Liver (tissue), 9 donors: ENCODE measurements around the gene HIBADH. TPM values are rescaled to one million over a fixed set of nuclear protein-coding genes. Genes with fewer than 3 reads are reported as not detected.

Experiments
- DNase-seq: peaks from one replicate; pipeline ENCODE4 v3.0.0-alpha.2; 2017; ENCODE audit warnings: low spot score
- H3K27ac ChIP-seq, 2 donors: one replicate each; pipeline ENCODE4 v1.7.0; 2013; ENCODE audit warnings: inconsistent platforms in 2 of 2, low read length in 2 of 2, control low read depth in 1 of 2, low read depth in 1 of 2, mild to moderate bottlenecking in 1 of 2
- H3K27me3 ChIP-seq, 4 donors: one replicate each; pipeline versions ENCODE4 v1.6.1 to v1.7.0; 2013; ENCODE audit warnings: low read length in 3 of 4, inconsistent platforms in 1 of 4, mild to moderate bottlenecking in 1 of 4, moderate library complexity in 1 of 4; ENCODE audit not compliant: control insufficient read depth in 4 of 4, insufficient read depth in 4 of 4
- H3K36me3 ChIP-seq, 4 donors: one replicate each; pipeline versions ENCODE4 v1.6.1 to v1.7.0; 2013; ENCODE audit warnings: low read length in 3 of 4, mild to moderate bottlenecking in 3 of 4, low read depth in 1 of 4, moderate library complexity in 1 of 4; ENCODE audit not compliant: control insufficient read depth in 4 of 4, insufficient read depth in 3 of 4
- H3K4me1 ChIP-seq, 4 donors: one replicate each; pipeline versions ENCODE4 v1.6.1 to v1.7.0; 2013; ENCODE audit warnings: low read length in 3 of 4, mild to moderate bottlenecking in 3 of 4, moderate library complexity in 1 of 4; ENCODE audit not compliant: control insufficient read depth in 4 of 4, insufficient read depth in 4 of 4
- H3K4me3 ChIP-seq, 3 donors: one replicate each; pipeline versions ENCODE4 v1.6.1 to v1.7.0; 2013; ENCODE audit warnings: low read length in 3 of 3, control low read depth in 1 of 3, low read depth in 1 of 3, mild to moderate bottlenecking in 1 of 3
- H3K9ac ChIP-seq, 2 donors: one replicate each; pipeline ENCODE4 v1.7.0; 2013; ENCODE audit warnings: low read length in 2 of 2, mild to moderate bottlenecking in 2 of 2, moderate library complexity in 2 of 2, control low read depth in 1 of 2, low read depth in 1 of 2
- H3K9me3 ChIP-seq, 4 donors: one replicate each; pipeline versions ENCODE4 v1.6.1 to v1.7.0; 2013; ENCODE audit warnings: low read length in 3 of 4; ENCODE audit not compliant: control insufficient read depth in 4 of 4
- EGR1 ChIP-seq, 2 donors: IDR thresholded peaks; 2 replicates each; pipeline ENCODE4 v1.6.1; 2016 to 2018; ENCODE audit warnings: antibody characterized with exemption in 2 of 2, low read depth in 2 of 2
- FOXA1 ChIP-seq: IDR thresholded peaks from 2 replicates; pipeline ENCODE4 v1.6.1; 2016; ENCODE audit warnings: antibody characterized with exemption
- FOXA2 ChIP-seq: IDR thresholded peaks from 2 replicates; pipeline ENCODE4 v1.6.1; 2016; ENCODE audit warnings: antibody characterized with exemption
- GABPA ChIP-seq, 2 donors: IDR thresholded peaks in 1 of 2; conservative IDR thresholded peaks in 1 of 2; 2 replicates each; pipeline ENCODE4 v1.6.1; 2016; ENCODE audit warnings: antibody characterized with exemption in 2 of 2, mild to moderate bottlenecking in 1 of 2, moderate library complexity in 1 of 2
- HNF4A ChIP-seq, 2 donors: conservative IDR thresholded peaks; 2 replicates each; pipeline ENCODE4 v1.6.1; 2016; ENCODE audit warnings: antibody characterized with exemption in 2 of 2, mild to moderate bottlenecking in 2 of 2
- HNF4G ChIP-seq: IDR thresholded peaks from 2 replicates; pipeline ENCODE4 v1.6.1; 2016; ENCODE audit warnings: antibody characterized with exemption
- JUND ChIP-seq, 2 donors: IDR thresholded peaks; 2 replicates each; pipeline ENCODE4 v1.6.1; 2016; ENCODE audit warnings: antibody characterized with exemption in 2 of 2
- NR2F2 ChIP-seq: IDR thresholded peaks from 2 replicates; pipeline ENCODE4 v1.6.1; 2016; ENCODE audit warnings: antibody characterized with exemption
- RAD21 ChIP-seq, 2 donors: IDR thresholded peaks; 2 replicates each; pipeline ENCODE4 v1.6.1; 2016; ENCODE audit warnings: antibody characterized with exemption in 2 of 2, mild to moderate bottlenecking in 2 of 2
- RXRA ChIP-seq, 2 donors: IDR thresholded peaks; 2 replicates each; pipeline ENCODE4 v1.6.1; 2017 to 2018; ENCODE audit warnings: antibody characterized with exemption in 2 of 2, mild to moderate bottlenecking in 1 of 2
- SP1 ChIP-seq: IDR thresholded peaks from 2 replicates; pipeline ENCODE4 v1.6.1; 2018; ENCODE audit warnings: antibody characterized with exemption, mild to moderate bottlenecking
- TAF1 ChIP-seq: conservative IDR thresholded peaks from 2 replicates; pipeline ENCODE4 v1.6.1; 2016; ENCODE audit warnings: antibody characterized with exemption, mild to moderate bottlenecking
- YY1 ChIP-seq: IDR thresholded peaks from 2 replicates; pipeline ENCODE4 v1.6.1; 2016; ENCODE audit warnings: antibody characterized with exemption, mild to moderate bottlenecking
- WGBS: extraction: QIAGEN DNeasy Blood & Tissue Kit; methylation state at CpG from one replicate; pipeline ENCODE4 v1.1.7; 2013; 5-methylcytosine and 5-hydroxymethylcytosine counted together
- polyA plus RNA-seq, 2 donors: library from polyadenylated mRNA; stranded (reverse) in 1 of 2; unstranded in 1 of 2; fragments of 200-250 nt in 1 of 2; fragments of >200 nt in 1 of 2; fragmentation: Nextera tagmentation in 1 of 2; extraction: Ambion mirVana in 1 of 2; gene quantifications; one replicate each; pipeline versions ENCODE4 v1.2.1 to v1.2.3, GENCODE V29; 2013 to 2015
- total RNA-seq, 2 donors: library from RNA; depleted of rRNA; stranded (reverse); fragments of >200 nt; gene quantifications; one replicate each; pipeline ENCODE4 v1.2.3, GENCODE V29; 2014
- TF ChIP-seq, protein P1 (sequence below): IDR thresholded peaks from 2 replicates; pipeline ENCODE4 v1.6.1; 2016; ENCODE audit warnings: antibody characterized with exemption
- TF ChIP-seq, protein P2 (sequence below): IDR thresholded peaks from 2 replicates; pipeline ENCODE4 v1.6.1; 2016; ENCODE audit warnings: antibody characterized with exemption, mild to moderate bottlenecking
- TF ChIP-seq, protein P3 (sequence below): IDR thresholded peaks from 2 replicates; pipeline ENCODE4 v1.6.1; 2016; ENCODE audit warnings: antibody characterized with exemption
- TF ChIP-seq, protein P4 (sequence below): fragments of 150-350 bp; IDR thresholded peaks from 2 replicates; pipeline ENCODE4 v1.5.1; 2017; ENCODE audit warnings: improper control_type of control experiment, low read depth, low read length; ENCODE audit not compliant: missing input control
- TF ChIP-seq, protein P5 (sequence below): IDR thresholded peaks from 2 replicates; pipeline ENCODE4 v1.6.1; 2016; ENCODE audit warnings: antibody characterized with exemption
- donor health status: healthy.
- donor health status: healthy.
- donor health status: healthy.
- donor health status: healthy.
- donor health status: healthy.

HIBADH gene
- total and polyA plus RNA-seq, 4 donors: 27.7 to 78.9 (median 58.2) TPM

DNA sequence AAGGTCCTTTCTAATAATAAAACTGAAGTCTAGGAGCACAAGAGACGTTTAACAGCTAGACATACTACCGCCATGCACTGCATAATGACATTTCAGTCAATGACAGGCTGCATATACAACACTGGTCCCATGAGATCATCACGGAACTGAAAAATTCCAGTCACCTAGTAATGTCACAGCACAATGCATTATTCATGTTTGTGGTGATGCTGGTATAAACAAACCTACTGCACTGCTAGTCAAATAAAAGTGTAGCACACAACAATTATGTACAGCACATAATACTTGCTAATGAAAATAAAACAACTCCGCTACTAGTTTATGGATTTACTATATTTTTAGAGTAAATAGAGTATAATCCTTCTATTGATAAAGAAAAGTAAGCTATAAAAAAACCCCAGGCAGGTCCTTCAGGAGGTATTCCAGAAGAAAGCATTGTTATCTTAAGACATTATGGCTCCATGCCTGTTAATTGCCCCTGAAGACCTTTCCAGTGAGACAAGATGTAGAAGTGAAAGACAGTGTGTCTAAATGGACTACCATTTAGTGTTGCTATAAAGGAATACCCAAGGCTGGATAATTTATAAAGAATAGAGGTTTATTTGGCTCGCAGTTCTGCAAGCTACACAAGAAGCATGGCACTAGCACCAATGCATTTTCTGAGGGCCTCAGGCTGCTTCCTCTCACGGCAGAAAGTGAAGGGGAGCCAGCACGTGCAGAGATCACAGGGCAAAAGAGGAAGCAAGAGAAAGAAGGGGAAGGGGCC lies 47.1 kb downstream of the HIBADH start:
- TF ChIP-seq HNF4A (conservative IDR thresholded peaks at IDR 0.05): no peak
- TF ChIP-seq, protein P1, sequence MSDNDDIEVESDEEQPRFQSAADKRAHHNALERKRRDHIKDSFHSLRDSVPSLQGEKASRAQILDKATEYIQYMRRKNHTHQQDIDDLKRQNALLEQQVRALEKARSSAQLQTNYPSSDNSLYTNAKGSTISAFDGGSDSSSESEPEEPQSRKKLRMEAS: no peak
- TF ChIP-seq YY1: no peak
- TF ChIP-seq, protein P2, sequence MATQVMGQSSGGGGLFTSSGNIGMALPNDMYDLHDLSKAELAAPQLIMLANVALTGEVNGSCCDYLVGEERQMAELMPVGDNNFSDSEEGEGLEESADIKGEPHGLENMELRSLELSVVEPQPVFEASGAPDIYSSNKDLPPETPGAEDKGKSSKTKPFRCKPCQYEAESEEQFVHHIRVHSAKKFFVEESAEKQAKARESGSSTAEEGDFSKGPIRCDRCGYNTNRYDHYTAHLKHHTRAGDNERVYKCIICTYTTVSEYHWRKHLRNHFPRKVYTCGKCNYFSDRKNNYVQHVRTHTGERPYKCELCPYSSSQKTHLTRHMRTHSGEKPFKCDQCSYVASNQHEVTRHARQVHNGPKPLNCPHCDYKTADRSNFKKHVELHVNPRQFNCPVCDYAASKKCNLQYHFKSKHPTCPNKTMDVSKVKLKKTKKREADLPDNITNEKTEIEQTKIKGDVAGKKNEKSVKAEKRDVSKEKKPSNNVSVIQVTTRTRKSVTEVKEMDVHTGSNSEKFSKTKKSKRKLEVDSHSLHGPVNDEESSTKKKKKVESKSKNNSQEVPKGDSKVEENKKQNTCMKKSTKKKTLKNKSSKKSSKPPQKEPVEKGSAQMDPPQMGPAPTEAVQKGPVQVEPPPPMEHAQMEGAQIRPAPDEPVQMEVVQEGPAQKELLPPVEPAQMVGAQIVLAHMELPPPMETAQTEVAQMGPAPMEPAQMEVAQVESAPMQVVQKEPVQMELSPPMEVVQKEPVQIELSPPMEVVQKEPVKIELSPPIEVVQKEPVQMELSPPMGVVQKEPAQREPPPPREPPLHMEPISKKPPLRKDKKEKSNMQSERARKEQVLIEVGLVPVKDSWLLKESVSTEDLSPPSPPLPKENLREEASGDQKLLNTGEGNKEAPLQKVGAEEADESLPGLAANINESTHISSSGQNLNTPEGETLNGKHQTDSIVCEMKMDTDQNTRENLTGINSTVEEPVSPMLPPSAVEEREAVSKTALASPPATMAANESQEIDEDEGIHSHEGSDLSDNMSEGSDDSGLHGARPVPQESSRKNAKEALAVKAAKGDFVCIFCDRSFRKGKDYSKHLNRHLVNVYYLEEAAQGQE: no peak
- TF ChIP-seq, protein P3, sequence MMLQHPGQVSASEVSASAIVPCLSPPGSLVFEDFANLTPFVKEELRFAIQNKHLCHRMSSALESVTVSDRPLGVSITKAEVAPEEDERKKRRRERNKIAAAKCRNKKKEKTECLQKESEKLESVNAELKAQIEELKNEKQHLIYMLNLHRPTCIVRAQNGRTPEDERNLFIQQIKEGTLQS: no peak
- TF ChIP-seq, protein P4, sequence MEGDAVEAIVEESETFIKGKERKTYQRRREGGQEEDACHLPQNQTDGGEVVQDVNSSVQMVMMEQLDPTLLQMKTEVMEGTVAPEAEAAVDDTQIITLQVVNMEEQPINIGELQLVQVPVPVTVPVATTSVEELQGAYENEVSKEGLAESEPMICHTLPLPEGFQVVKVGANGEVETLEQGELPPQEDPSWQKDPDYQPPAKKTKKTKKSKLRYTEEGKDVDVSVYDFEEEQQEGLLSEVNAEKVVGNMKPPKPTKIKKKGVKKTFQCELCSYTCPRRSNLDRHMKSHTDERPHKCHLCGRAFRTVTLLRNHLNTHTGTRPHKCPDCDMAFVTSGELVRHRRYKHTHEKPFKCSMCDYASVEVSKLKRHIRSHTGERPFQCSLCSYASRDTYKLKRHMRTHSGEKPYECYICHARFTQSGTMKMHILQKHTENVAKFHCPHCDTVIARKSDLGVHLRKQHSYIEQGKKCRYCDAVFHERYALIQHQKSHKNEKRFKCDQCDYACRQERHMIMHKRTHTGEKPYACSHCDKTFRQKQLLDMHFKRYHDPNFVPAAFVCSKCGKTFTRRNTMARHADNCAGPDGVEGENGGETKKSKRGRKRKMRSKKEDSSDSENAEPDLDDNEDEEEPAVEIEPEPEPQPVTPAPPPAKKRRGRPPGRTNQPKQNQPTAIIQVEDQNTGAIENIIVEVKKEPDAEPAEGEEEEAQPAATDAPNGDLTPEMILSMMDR: no peak
- TF ChIP-seq NR2F2: no peak
- no peak for TF ChIP-seq FOXA1
- TF ChIP-seq SP1: no peak
- TF ChIP-seq JUND (IDR thresholded peaks at IDR 0.05): no peak
- no peak for TF ChIP-seq EGR1 (IDR thresholded peaks at IDR 0.05; ENCODE audit: low read depth in 2 of 2)
- no peak for TF ChIP-seq HNF4G
- TF ChIP-seq, protein P5, sequence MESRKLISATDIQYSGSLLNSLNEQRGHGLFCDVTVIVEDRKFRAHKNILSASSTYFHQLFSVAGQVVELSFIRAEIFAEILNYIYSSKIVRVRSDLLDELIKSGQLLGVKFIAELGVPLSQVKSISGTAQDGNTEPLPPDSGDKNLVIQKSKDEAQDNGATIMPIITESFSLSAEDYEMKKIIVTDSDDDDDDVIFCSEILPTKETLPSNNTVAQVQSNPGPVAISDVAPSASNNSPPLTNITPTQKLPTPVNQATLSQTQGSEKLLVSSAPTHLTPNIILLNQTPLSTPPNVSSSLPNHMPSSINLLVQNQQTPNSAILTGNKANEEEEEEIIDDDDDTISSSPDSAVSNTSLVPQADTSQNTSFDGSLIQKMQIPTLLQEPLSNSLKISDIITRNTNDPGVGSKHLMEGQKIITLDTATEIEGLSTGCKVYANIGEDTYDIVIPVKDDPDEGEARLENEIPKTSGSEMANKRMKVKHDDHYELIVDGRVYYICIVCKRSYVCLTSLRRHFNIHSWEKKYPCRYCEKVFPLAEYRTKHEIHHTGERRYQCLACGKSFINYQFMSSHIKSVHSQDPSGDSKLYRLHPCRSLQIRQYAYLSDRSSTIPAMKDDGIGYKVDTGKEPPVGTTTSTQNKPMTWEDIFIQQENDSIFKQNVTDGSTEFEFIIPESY: no peak
- TF ChIP-seq FOXA2: no peak
- TF ChIP-seq RAD21 (IDR thresholded peaks at IDR 0.05): no peak
- TF ChIP-seq TAF1: no peak
- no peak for TF ChIP-seq RXRA (IDR thresholded peaks at IDR 0.05)
- TF ChIP-seq GABPA (IDR thresholded peaks at IDR 0.05 in 1 of 2, conservative IDR thresholded peaks at IDR 0.05 in 1 of 2): no peak

More for the DNA sequence above, 47.1 kb downstream of the HIBADH start:
- Histone ChIP-seq H3K27ac (no peak overlapping the region), H3K9me3 (peaks cover 0 to 10% (median 1%) of the 10 kb centered on the region in 4 donors), H3K36me3 (peaks cover 0 to 3% (median 2%) of the 10 kb centered on the region in 4 donors), H3K4me3 (no peak overlapping the region), H3K4me1 (peaks cover 2 to 21% (median 11%) of the 10 kb centered on the region in 4 donors), H3K27me3 (no peaks in the 10 kb centered on the region), H3K9ac (no peak overlapping the region)
- 93% methylated on average over 7 of the region's 7 CpGs for WGBS
- DNase-seq: no peak
